LNCaP clone FGC (cell line): ENCODE measurements around the gene FRMD1.

Source experiments
- DNase-seq: peaks from one replicate; pipeline ENCODE4 v3.0.0-alpha.2; 2011; ENCODE audit warnings: low read depth
- H3K4me3 ChIP-seq: 2 replicates; pipeline ENCODE4 v1.5.1; 2011; ENCODE audit warnings: mild to moderate bottlenecking, low read depth, low read length, control low read depth
- TF ChIP-seq, protein P1 (sequence below): IDR thresholded peaks from 2 replicates; pipeline ENCODE4 v1.5.1; 2012; ENCODE audit warnings: mild to moderate bottlenecking; ENCODE audit not compliant: control insufficient read depth, insufficient read depth; ENCODE audit errors: extremely low read depth

FRMD1 gene

DNA sequence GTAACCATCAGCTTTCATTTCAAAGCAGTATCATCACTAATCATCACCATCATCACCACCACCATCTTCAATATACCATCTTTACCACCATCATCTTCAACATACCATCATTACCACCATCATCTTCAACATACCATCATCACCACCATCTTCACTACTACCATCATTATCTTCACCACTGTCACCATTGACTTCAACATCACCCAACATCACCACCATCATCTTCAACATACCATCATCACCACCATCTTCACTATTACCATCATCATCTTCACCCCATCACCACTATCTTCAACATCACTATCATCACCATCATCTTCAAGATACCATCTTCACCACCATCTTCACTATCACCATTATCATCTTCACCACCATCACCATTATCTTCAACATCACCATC lies 40.5 kb upstream of the FRMD1 start:
- DNase-seq = no peak
- H3K4me3 ChIP-seq = no peak overlapping the region
- TF ChIP-seq, protein P1, sequence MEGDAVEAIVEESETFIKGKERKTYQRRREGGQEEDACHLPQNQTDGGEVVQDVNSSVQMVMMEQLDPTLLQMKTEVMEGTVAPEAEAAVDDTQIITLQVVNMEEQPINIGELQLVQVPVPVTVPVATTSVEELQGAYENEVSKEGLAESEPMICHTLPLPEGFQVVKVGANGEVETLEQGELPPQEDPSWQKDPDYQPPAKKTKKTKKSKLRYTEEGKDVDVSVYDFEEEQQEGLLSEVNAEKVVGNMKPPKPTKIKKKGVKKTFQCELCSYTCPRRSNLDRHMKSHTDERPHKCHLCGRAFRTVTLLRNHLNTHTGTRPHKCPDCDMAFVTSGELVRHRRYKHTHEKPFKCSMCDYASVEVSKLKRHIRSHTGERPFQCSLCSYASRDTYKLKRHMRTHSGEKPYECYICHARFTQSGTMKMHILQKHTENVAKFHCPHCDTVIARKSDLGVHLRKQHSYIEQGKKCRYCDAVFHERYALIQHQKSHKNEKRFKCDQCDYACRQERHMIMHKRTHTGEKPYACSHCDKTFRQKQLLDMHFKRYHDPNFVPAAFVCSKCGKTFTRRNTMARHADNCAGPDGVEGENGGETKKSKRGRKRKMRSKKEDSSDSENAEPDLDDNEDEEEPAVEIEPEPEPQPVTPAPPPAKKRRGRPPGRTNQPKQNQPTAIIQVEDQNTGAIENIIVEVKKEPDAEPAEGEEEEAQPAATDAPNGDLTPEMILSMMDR = no peak

DNA sequence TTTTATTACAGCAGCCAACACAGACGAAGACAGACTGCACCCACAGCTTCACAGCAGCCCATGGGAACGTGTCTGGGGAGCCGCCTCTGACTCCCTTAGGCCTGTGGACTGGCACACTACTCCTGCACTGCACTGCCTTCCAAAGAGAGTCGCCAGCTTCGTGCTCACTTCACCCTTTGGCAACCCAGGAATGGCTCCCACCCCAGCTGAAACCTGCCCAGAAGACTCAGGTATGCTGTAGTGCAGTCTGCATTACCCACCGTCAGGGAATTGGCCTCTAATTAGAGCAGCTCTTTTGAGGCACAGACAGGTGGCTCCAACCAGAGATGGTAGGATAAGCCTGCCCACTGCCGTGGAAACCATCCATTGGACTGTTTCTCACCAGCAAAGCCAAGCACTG lies 39.9 kb upstream of the FRMD1 start:
- TF ChIP-seq, protein P1 = no peak
- no peak for DNase-seq
- no peak overlapping the region for H3K4me3 ChIP-seq

DNA sequence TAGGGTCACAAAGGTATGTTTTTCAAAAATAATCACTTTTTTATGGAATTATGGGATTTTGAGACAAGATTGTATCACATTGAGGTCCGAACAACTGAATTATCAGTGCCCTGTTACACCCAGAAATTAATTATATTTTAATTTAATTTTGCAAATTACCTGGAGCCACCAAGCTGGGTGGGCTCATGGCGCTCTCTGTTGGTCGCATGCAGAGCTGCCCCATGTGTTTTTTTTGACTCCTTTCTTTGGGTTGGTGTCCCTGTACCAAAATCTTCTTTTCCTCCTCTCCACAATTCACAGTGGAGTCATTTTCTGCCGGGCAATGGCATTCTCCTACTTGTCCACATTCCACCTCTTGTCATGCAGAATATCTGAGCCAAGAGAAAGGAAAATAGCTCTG lies 38.9 kb upstream of the FRMD1 start:
- TF ChIP-seq, protein P1 = peak; percentile 28

DNA sequence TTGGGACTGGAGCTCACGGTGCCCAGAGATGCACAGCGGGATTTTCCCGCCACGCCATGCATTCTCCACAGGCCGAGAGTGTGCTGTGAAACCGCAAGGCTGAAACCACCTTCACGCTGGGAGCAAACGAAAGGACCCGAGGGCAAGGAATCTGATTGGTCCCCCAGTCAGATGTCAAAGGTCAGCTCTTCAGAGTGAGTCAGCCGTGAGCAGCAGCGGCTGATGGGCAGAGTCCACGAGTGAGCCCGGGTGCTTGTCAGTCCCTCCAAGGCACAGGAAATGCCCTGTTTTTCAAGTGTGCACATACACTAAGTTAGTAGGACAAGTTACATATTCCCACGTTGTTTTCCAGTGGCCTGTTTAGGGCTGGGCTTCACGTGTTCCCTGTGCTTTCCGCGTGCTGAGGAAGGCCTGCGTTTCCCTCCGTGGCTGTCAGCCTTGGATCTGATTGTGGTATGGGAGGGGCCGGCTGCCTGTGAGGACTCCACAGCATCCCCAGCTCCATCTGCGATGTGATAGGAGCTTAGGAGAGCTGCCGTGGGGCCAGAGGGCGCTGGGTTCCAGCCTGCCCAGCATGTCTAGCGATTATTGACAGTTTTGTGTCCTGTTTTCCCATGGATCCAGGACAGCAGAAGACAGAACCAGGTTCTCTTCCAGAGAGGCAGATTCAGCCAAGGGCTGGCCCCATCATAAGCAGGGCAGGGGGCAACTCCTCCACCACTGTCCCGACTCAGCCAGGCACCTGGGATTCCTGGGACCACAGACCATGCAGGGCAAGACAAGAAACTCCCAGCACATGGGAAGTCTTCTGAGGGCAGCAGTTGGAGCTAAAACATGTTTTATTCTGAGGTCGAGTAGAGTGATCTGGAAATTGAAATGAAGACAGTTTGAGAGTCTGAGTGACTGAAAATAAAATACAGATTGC lies 38.2 kb upstream of the FRMD1 start:
- DNase-seq = no peak
- TF ChIP-seq, protein P1 = no peak
- H3K4me3 ChIP-seq = no peak overlapping the region

More for the DNA sequence above, 38.9 kb upstream of the FRMD1 start:
- no peak overlapping the region for H3K4me3 ChIP-seq
- no peak for DNase-seq

DNA sequence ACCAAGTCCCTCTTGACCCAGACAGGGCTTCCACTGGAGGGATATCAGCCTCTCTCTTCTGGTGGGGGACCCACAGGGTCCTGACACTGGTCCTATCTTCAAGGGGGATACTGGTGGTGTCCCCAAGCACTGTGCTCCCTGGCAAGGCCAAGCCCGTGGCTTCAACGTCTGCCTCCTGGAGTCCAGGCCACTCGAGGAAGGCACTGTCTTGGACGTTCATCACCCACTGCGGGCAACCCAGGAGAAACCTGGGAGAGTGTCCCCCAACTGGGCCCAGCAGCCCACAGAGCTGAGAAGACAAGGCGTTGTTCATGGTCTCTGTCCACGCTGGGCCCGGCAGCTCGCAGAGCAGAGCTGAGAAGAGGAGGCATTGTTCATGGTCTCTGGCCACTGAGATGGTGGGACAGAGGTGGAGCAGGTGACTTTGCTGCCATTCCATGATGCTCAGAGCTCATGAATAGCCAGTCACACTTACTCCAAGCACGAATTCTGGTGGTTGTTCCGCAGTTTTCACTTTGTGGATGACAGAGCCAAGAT lies 37.5 kb upstream of the FRMD1 start:
- TF ChIP-seq, protein P1 = no peak

DNA sequence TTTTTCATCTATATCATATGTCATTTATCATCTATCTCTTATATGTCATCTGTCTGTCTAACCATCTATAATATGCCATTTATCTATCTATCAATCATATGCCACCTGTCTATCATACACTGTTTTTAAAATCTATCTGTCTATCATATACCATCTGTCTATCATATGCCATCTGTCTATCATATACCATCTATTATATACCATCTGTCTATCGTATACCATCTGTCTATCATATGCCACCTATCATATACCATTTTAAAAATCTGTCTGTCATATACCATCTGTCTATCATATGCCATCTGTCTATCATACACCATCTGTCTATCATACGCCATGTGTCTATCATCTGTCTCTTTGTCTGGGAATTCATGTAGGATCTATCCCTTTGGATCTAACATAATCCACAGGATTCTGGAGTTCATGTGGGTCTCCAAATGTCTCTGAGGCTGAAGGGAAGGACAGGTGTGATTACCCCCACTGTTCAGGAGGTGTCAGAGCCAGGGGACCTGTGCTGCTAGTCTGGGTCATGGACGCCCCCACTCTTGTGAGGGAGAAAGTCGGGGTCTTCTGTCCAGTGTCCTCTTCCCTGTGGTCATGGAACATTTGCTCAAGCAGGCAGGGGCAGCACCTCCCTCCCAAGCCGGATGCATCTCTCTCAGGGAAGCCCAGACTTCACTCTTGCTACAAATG lies 36.9 kb upstream of the FRMD1 start:
- DNase-seq = no peak
- TF ChIP-seq, protein P1 = no peak

More for the DNA sequence above, 37.5 kb upstream of the FRMD1 start:
- DNase-seq = no peak
- no peak overlapping the region for H3K4me3 ChIP-seq

More for the DNA sequence above, 36.9 kb upstream of the FRMD1 start:
- no peak overlapping the region for H3K4me3 ChIP-seq
